ENCODE data around the gene EFHD1.

- no peak for TF ChIP-seq CTCF (IDR thresholded peaks at IDR 0.05; ENCODE audit: low read length)
- TF ChIP-seq EZH2 (optimal IDR thresholded peaks at IDR 0.05; ENCODE audit: low read depth, low read length) = no peak
- no peak for TF ChIP-seq EZH2phosphoT487 (IDR thresholded peaks at IDR 0.05; ENCODE audit: low read length)
Measured at GRCh38 chr2:232607011-232607410, 26.4 kb upstream of the EFHD1 start.

Measured in MM.1S (cell line).